Liver (tissue), 3 donors: ENCODE results near the gene ELK4.

ENCODE experiments used
- ATF3 ChIP-seq: IDR thresholded peaks from 2 replicates; pipeline ENCODE4 v1.6.1; 2016; ENCODE audit warnings: antibody characterized with exemption
- GABPA ChIP-seq, 2 donors: IDR thresholded peaks in 1 of 2; conservative IDR thresholded peaks in 1 of 2; 2 replicates each; pipeline ENCODE4 v1.6.1; 2016; ENCODE audit warnings: antibody characterized with exemption in 2 of 2, mild to moderate bottlenecking in 1 of 2, moderate library complexity in 1 of 2
- HNF4A ChIP-seq, 2 donors: conservative IDR thresholded peaks; 2 replicates each; pipeline ENCODE4 v1.6.1; 2016; ENCODE audit warnings: antibody characterized with exemption in 2 of 2, mild to moderate bottlenecking in 2 of 2
- HNF4G ChIP-seq: IDR thresholded peaks from 2 replicates; pipeline ENCODE4 v1.6.1; 2016; ENCODE audit warnings: antibody characterized with exemption
- JUND ChIP-seq, 2 donors: IDR thresholded peaks; 2 replicates each; pipeline ENCODE4 v1.6.1; 2016; ENCODE audit warnings: antibody characterized with exemption in 2 of 2
- MAX ChIP-seq: IDR thresholded peaks from 2 replicates; pipeline ENCODE4 v1.6.1; 2016; ENCODE audit warnings: antibody characterized with exemption
- RAD21 ChIP-seq, 2 donors: IDR thresholded peaks; 2 replicates each; pipeline ENCODE4 v1.6.1; 2016; ENCODE audit warnings: antibody characterized with exemption in 2 of 2, mild to moderate bottlenecking in 2 of 2
- RXRA ChIP-seq, 2 donors: IDR thresholded peaks; 2 replicates each; pipeline ENCODE4 v1.6.1; 2017 to 2018; ENCODE audit warnings: antibody characterized with exemption in 2 of 2, mild to moderate bottlenecking in 1 of 2
- SP1 ChIP-seq: IDR thresholded peaks from 2 replicates; pipeline ENCODE4 v1.6.1; 2018; ENCODE audit warnings: antibody characterized with exemption, mild to moderate bottlenecking
- TAF1 ChIP-seq: conservative IDR thresholded peaks from 2 replicates; pipeline ENCODE4 v1.6.1; 2016; ENCODE audit warnings: antibody characterized with exemption, mild to moderate bottlenecking
- YY1 ChIP-seq: IDR thresholded peaks from 2 replicates; pipeline ENCODE4 v1.6.1; 2016; ENCODE audit warnings: antibody characterized with exemption, mild to moderate bottlenecking
- TF ChIP-seq, protein P1 (sequence below): IDR thresholded peaks from 2 replicates; pipeline ENCODE4 v1.6.1; 2016; ENCODE audit warnings: antibody characterized with exemption
- TF ChIP-seq, protein P2 (sequence below): fragments of 150-350 bp; IDR thresholded peaks from 2 replicates; pipeline ENCODE4 v1.5.1; 2017; ENCODE audit warnings: improper control_type of control experiment, low read depth, low read length; ENCODE audit not compliant: missing input control
- TF ChIP-seq, protein P3 (sequence below): IDR thresholded peaks from 2 replicates; pipeline ENCODE4 v1.6.1; 2016; ENCODE audit warnings: antibody characterized with exemption, mild to moderate bottlenecking
- donor health status: healthy.
- donor health status: healthy.

DNA sequence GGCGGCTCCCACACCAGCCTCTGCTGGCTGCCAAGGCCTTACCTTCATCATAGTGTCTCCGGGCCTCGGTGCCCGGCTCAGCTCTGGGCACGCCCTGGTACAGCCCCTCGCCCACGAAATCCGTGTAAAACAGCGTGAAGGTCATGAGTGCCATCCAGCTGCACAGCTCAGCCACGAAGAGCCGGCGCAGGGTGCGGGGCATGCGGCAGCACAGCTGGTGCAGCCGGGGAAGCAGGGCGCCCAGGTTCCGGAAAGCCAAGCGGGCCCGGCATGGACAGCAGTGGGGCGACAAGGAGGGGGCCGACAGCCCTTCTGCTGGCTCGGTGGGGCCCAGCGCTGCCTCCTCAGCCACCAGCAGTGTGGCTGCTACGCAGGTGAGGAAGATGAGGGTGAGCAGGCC lies 31.0 kb upstream of the ELK4 start:
- TF ChIP-seq RXRA (IDR thresholded peaks at IDR 0.05) = no peak
- TF ChIP-seq, protein P1, sequence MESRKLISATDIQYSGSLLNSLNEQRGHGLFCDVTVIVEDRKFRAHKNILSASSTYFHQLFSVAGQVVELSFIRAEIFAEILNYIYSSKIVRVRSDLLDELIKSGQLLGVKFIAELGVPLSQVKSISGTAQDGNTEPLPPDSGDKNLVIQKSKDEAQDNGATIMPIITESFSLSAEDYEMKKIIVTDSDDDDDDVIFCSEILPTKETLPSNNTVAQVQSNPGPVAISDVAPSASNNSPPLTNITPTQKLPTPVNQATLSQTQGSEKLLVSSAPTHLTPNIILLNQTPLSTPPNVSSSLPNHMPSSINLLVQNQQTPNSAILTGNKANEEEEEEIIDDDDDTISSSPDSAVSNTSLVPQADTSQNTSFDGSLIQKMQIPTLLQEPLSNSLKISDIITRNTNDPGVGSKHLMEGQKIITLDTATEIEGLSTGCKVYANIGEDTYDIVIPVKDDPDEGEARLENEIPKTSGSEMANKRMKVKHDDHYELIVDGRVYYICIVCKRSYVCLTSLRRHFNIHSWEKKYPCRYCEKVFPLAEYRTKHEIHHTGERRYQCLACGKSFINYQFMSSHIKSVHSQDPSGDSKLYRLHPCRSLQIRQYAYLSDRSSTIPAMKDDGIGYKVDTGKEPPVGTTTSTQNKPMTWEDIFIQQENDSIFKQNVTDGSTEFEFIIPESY = no peak
- TF ChIP-seq, protein P2, sequence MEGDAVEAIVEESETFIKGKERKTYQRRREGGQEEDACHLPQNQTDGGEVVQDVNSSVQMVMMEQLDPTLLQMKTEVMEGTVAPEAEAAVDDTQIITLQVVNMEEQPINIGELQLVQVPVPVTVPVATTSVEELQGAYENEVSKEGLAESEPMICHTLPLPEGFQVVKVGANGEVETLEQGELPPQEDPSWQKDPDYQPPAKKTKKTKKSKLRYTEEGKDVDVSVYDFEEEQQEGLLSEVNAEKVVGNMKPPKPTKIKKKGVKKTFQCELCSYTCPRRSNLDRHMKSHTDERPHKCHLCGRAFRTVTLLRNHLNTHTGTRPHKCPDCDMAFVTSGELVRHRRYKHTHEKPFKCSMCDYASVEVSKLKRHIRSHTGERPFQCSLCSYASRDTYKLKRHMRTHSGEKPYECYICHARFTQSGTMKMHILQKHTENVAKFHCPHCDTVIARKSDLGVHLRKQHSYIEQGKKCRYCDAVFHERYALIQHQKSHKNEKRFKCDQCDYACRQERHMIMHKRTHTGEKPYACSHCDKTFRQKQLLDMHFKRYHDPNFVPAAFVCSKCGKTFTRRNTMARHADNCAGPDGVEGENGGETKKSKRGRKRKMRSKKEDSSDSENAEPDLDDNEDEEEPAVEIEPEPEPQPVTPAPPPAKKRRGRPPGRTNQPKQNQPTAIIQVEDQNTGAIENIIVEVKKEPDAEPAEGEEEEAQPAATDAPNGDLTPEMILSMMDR = no peak
- no peak for TF ChIP-seq TAF1
- no peak for TF ChIP-seq RAD21 (IDR thresholded peaks at IDR 0.05)
- TF ChIP-seq, protein P3, sequence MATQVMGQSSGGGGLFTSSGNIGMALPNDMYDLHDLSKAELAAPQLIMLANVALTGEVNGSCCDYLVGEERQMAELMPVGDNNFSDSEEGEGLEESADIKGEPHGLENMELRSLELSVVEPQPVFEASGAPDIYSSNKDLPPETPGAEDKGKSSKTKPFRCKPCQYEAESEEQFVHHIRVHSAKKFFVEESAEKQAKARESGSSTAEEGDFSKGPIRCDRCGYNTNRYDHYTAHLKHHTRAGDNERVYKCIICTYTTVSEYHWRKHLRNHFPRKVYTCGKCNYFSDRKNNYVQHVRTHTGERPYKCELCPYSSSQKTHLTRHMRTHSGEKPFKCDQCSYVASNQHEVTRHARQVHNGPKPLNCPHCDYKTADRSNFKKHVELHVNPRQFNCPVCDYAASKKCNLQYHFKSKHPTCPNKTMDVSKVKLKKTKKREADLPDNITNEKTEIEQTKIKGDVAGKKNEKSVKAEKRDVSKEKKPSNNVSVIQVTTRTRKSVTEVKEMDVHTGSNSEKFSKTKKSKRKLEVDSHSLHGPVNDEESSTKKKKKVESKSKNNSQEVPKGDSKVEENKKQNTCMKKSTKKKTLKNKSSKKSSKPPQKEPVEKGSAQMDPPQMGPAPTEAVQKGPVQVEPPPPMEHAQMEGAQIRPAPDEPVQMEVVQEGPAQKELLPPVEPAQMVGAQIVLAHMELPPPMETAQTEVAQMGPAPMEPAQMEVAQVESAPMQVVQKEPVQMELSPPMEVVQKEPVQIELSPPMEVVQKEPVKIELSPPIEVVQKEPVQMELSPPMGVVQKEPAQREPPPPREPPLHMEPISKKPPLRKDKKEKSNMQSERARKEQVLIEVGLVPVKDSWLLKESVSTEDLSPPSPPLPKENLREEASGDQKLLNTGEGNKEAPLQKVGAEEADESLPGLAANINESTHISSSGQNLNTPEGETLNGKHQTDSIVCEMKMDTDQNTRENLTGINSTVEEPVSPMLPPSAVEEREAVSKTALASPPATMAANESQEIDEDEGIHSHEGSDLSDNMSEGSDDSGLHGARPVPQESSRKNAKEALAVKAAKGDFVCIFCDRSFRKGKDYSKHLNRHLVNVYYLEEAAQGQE = no peak
- TF ChIP-seq JUND (IDR thresholded peaks at IDR 0.05) = no peak
- no peak for TF ChIP-seq MAX
- no peak for TF ChIP-seq ATF3
- TF ChIP-seq YY1 = no peak
- TF ChIP-seq GABPA (IDR thresholded peaks at IDR 0.05 in 1 of 2, conservative IDR thresholded peaks at IDR 0.05 in 1 of 2) = no peak
- TF ChIP-seq HNF4A (conservative IDR thresholded peaks at IDR 0.05) = no peak
- TF ChIP-seq SP1 = no peak
- no peak for TF ChIP-seq HNF4G
